IMR-90 (cell line): Measurements from ENCODE around the gene ANXA3. TPM values are rescaled to one million over a fixed set of nuclear protein-coding genes. Genes with fewer than 3 reads are reported as not detected.

Source experiments
- ATAC-seq: fragments of 200-7000 bp; cut with Tn5 transposase; 2 replicates; pipeline ENCODE4 v1.9.1; 2020; ENCODE audit warnings: low read depth, mild to moderate bottlenecking, moderate library complexity
- BruUV-seq: library from RNA; stranded (reverse); fragments of 400-500 nt; replicated peaks from 2 replicates; lab custom pipeline; 2021; lab: Mats Ljungman, UMichigan
- CTCF ChIA-PET: fragments of 300-600 bp; formaldehyde crosslinking; extraction: SDS; loops from one replicate; lab custom pipeline; 2021; ENCODE audit warnings: antibody characterized with exemption; lab: Yijun Ruan, JAX
- POLR2A ChIA-PET: fragments of 300-600 bp; sonication (Branson Sonifier 250); formaldehyde crosslinking; loops from one replicate; lab custom pipeline; 2022; ENCODE audit warnings: antibody characterized with exemption; ENCODE audit not compliant: unreplicated experiment; lab: Charles Lee
- DNase-seq: peaks from one replicate; pipeline ENCODE4 v3.0.0; 2013
- H2AFZ ChIP-seq: replicated peaks from 2 replicates; pipeline ENCODE3; 2013; ENCODE audit warnings: low read length, mild to moderate bottlenecking; ENCODE audit not compliant: poor library complexity
- H2AK5ac ChIP-seq: 2 replicates; pipeline ENCODE4 v1.6.1; 2013; ENCODE audit warnings: low read depth, low read length, inconsistent platforms
- H2AK9ac ChIP-seq: replicated peaks from 2 replicates; pipeline ENCODE3; 2013; ENCODE audit warnings: mild to moderate bottlenecking, low read depth, low read length, moderate library complexity; ENCODE audit not compliant: poor library complexity
- H2BK120ac ChIP-seq: 2 replicates; pipeline ENCODE4 v1.6.1; 2013; ENCODE audit warnings: low read depth, low read length, inconsistent platforms
- H2BK15ac ChIP-seq: 3 replicates; pipeline ENCODE4 v1.6.1; 2013; ENCODE audit warnings: low read depth, low read length, inconsistent platforms
- H2BK20ac ChIP-seq: 2 replicates; pipeline ENCODE4 v1.6.1; 2013; ENCODE audit warnings: low read depth, mild to moderate bottlenecking, inconsistent platforms, low read length, moderate library complexity
- H2BK5ac ChIP-seq: 2 replicates; pipeline ENCODE4 v1.6.1; 2013; ENCODE audit warnings: mild to moderate bottlenecking, low read depth, low read length, inconsistent platforms; ENCODE audit not compliant: poor library complexity, severe bottlenecking
- H3K14ac ChIP-seq: replicated peaks from 2 replicates; pipeline ENCODE4 v1.6.1; 2013; ENCODE audit warnings: low read depth, low read length, inconsistent platforms
- H3K18ac ChIP-seq: 2 replicates; pipeline ENCODE4 v1.6.1; 2013; ENCODE audit warnings: low read depth, low read length, control low read depth
- H3K23ac ChIP-seq: 2 replicates; pipeline ENCODE4 v1.6.1; 2013; ENCODE audit warnings: low read depth, low read length, inconsistent platforms
- H3K27ac ChIP-seq: 2 replicates; pipeline ENCODE4 v1.5.1; 2013; ENCODE audit warnings: mild to moderate bottlenecking, control low read depth, low read length; ENCODE audit not compliant: insufficient read depth
- H3K27me3 ChIP-seq: 2 replicates; pipeline ENCODE4 v1.6.1; 2013; ENCODE audit warnings: low read length; ENCODE audit not compliant: control insufficient read depth, insufficient read depth
- H3K36me3 ChIP-seq: 2 replicates; pipeline ENCODE4 v1.6.1; 2013; ENCODE audit warnings: low read length, mixed read lengths; ENCODE audit not compliant: control insufficient read depth, insufficient read depth
- H3K4ac ChIP-seq: 2 replicates; pipeline ENCODE4 v1.6.1; 2013; ENCODE audit warnings: low read depth, low read length, inconsistent platforms
- H3K4me1 ChIP-seq: 2 replicates; pipeline ENCODE4 v1.6.1; 2013; ENCODE audit warnings: low read length, mixed read lengths; ENCODE audit not compliant: control insufficient read depth, insufficient read depth
- H3K4me2 ChIP-seq: 2 replicates; pipeline ENCODE4 v1.6.1; 2013; ENCODE audit warnings: low read depth, mild to moderate bottlenecking, control low read depth, low read length, moderate library complexity
- H3K4me3 ChIP-seq: 2 replicates; pipeline ENCODE4 v1.5.1; 2013; ENCODE audit warnings: low read depth, mild to moderate bottlenecking, control low read depth, low read length, moderate library complexity; ENCODE audit not compliant: insufficient read depth
- H3K56ac ChIP-seq: 2 replicates; pipeline ENCODE4 v1.6.1; 2013; ENCODE audit warnings: low read length, inconsistent platforms; ENCODE audit not compliant: insufficient read depth; ENCODE audit errors: extremely low read depth
- H3K79me1 ChIP-seq, 2 experiments: 2 replicates each; pipeline ENCODE4 v1.6.1; 2013; ENCODE audit warnings: low read length in 2 of 2, inconsistent platforms in 1 of 2, low read depth in 1 of 2
- H3K9ac ChIP-seq: 2 replicates; pipeline ENCODE4 v1.6.1; 2013; ENCODE audit warnings: low read depth, low read length, control low read depth
- H3K9me1 ChIP-seq: 2 replicates; pipeline ENCODE4 v1.6.1; 2013; ENCODE audit warnings: low read length, inconsistent platforms; ENCODE audit not compliant: insufficient read depth
- H3K9me3 ChIP-seq: 2 replicates; pipeline ENCODE4 v1.6.1; 2013; ENCODE audit warnings: low read length; ENCODE audit not compliant: control insufficient read depth, insufficient read depth
- H4K20me1 ChIP-seq: 2 replicates; pipeline ENCODE4 v1.6.1; 2013; ENCODE audit warnings: low read length, inconsistent platforms; ENCODE audit not compliant: insufficient read depth
- H4K5ac ChIP-seq: 2 replicates; pipeline ENCODE4 v1.6.1; 2013; ENCODE audit warnings: mild to moderate bottlenecking, low read depth, low read length, control low read depth
- H4K8ac ChIP-seq, 2 experiments: 2 replicates each; pipeline ENCODE4 v1.6.1; 2013; ENCODE audit warnings: low read depth in 2 of 2, low read length in 2 of 2, control low read depth in 1 of 2, inconsistent platforms in 1 of 2
- H4K91ac ChIP-seq: 2 replicates; pipeline ENCODE4 v1.6.1; 2013; ENCODE audit warnings: low read depth, low read length, inconsistent platforms; ENCODE audit not compliant: insufficient read depth
- BHLHE40 ChIP-seq: fragments of 150-350 bp; IDR thresholded peaks from 2 replicates; pipeline ENCODE4 v1.6.1; 2016; ENCODE audit warnings: mild to moderate bottlenecking, low read depth, low read length
- CEBPB ChIP-seq: IDR thresholded peaks from 2 replicates; pipeline ENCODE4 v1.6.1; 2012; ENCODE audit warnings: low read depth, low read length, improper control_type of control experiment
- CHD1 ChIP-seq: IDR thresholded peaks from 2 replicates; pipeline ENCODE4 v1.6.1; 2012; ENCODE audit warnings: low read depth, low read length, improper control_type of control experiment
- FOS ChIP-seq: fragments of 150-350 bp; IDR thresholded peaks from 2 replicates; pipeline ENCODE4 v1.6.1; 2016; ENCODE audit warnings: low read depth, low read length
- MAFK ChIP-seq: IDR thresholded peaks from 2 replicates; pipeline ENCODE4 v1.6.1; 2012; ENCODE audit warnings: low read depth, low read length, improper control_type of control experiment
- MAZ ChIP-seq: IDR thresholded peaks from 2 replicates; pipeline ENCODE4 v1.6.1; 2012; ENCODE audit warnings: low read depth, mild to moderate bottlenecking, low read length, improper control_type of control experiment, moderate library complexity, borderline replicate concordance
- NFE2L2 ChIP-seq: fragments of 150-350 bp; IDR thresholded peaks from 2 replicates; pipeline ENCODE4 v1.6.1; 2016; ENCODE audit warnings: low read depth, mild to moderate bottlenecking, low read length
- POLR2A ChIP-seq: IDR thresholded peaks from 2 replicates; pipeline ENCODE4 v1.6.1; 2012; ENCODE audit warnings: mild to moderate bottlenecking, low read depth, low read length
- RAD21 ChIP-seq: IDR thresholded peaks from 2 replicates; pipeline ENCODE4 v1.6.1; 2012; ENCODE audit warnings: low read length, improper control_type of control experiment
- RCOR1 ChIP-seq: IDR thresholded peaks from 2 replicates; pipeline ENCODE4 v1.6.1; 2012; ENCODE audit warnings: mild to moderate bottlenecking, low read length, improper control_type of control experiment; ENCODE audit not compliant: insufficient replicate concordance
- RFX5 ChIP-seq: IDR thresholded peaks from 2 replicates; pipeline ENCODE4 v1.8.0; 2012; ENCODE audit warnings: low read depth, mild to moderate bottlenecking, low read length, moderate library complexity
- SMC3 ChIP-seq: fragments of 150-350 bp; IDR thresholded peaks from 2 replicates; pipeline ENCODE4 v1.6.1; 2016; ENCODE audit warnings: low read depth, mild to moderate bottlenecking, antibody characterized with exemption, low read length, moderate library complexity
- WGBS, 2 experiments: methylation state at CpG; one replicate each; pipeline versions ENCODE4 v1.1.5 to v1.1.7; 2013; ENCODE audit warnings: missing lambda C conversion rate in 2 of 2; ENCODE audit not compliant: insufficient read length in 1 of 2; ENCODE audit errors: extremely low coverage in 2 of 2; 5-methylcytosine and 5-hydroxymethylcytosine counted together
- dilution Hi-C: fragments of 300-500 bp; cut with HindIII; formaldehyde crosslinking; loops from one replicate; pipeline ENCODE4 v1.14.3; 2018; ENCODE audit warnings: low sequenced_read_pairs; ENCODE audit not compliant: unreplicated experiment
- in situ Hi-C: fragments of 300-500 bp; cut with MboI; formaldehyde crosslinking; loops from 3 replicates; pipeline ENCODE4 v1.14.3; 2019; ENCODE audit warnings: low sequenced_read_pairs, inconsistent platforms, mixed read lengths
- intact Hi-C: fragments of 100-400 bp; cut with micrococcal nuclease; formaldehyde crosslinking; loops from 2 replicates; pipeline ENCODE4 v1.10.0; 2022
- polyA plus RNA-seq, 3 experiments: library from polyadenylated mRNA; depleted of rRNA; stranded (reverse); fragments of >200 nt; gene quantifications; 2 replicates each; pipeline ENCODE4 v1.2.3, GENCODE V29; 2012; ENCODE audit warnings: low replicate concordance in 1 of 3
- total RNA-seq: library from RNA; depleted of rRNA; stranded (reverse); fragments of >200 nt; gene quantifications from 2 replicates; pipeline ENCODE4 v1.2.3, GENCODE V29; 2012
- TF ChIP-seq, protein P1 (sequence below): fragments of 150-350 bp; IDR thresholded peaks from 2 replicates; pipeline ENCODE4 v1.6.1; 2016; ENCODE audit warnings: low read depth, mild to moderate bottlenecking, low read length, moderate library complexity, borderline replicate concordance
- TF ChIP-seq, protein P2 (sequence below): fragments of 150-350 bp; IDR thresholded peaks from 2 replicates; pipeline ENCODE4 v1.6.1; 2017; ENCODE audit warnings: mild to moderate bottlenecking, antibody characterized with exemption, low read length, low read depth
- TF ChIP-seq, protein P3 (sequence below): conservative IDR thresholded peaks from 2 replicates; pipeline ENCODE4 v1.5.1; 2012; ENCODE audit warnings: mild to moderate bottlenecking, low read depth, low read length, improper control_type of control experiment

Gene ANXA3
- total and polyA plus RNA-seq, 2 of the 4 experiments (the other 2 are of a cell fraction), result 4.2 to 5.0 TPM

DNA sequence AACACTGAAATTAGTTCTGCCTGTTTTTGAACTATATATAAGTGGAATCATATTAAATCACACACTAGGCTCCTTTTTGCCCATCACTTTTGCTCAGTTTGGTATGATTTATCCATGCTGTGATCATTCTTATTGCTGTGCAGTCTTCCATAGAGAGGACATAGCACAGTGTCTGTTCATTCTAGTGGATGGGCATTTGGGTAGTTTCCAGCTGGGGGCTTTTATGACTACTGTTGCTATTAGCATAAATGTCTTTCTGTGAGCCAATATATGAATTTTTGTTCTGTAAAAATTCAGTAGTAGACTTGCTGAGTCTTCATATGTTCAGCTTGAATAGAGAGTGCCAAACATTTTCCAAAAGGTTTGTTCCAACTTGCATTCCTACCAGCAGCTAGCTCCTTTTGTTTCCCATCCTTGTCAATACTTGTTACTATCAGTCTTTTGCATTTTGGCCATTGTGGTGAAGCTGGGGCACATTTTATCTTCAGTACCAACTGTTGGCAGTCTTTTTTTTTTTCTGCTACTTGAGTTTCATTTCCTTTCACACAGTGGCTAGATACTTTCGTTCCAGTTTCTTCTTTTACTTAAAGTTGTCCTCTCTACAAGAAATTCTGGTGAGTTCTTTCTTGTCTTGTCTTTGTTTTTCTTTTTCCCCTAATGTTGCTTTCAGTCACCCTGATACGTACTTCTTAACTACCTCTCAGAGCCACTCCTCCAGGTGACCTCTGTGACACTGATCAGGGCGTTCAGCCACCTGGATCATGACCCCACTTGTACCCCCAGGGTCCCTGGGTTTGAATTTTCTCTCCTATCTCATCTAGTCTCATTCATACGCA lies 87.0 kb downstream of the ANXA3 start:
- Histone ChIP-seq H3K36me3 (no peaks in the 10 kb centered on the region), H4K91ac (no peak overlapping the region), H3K56ac (no peak overlapping the region), H3K18ac (no peak overlapping the region), H4K5ac (no peak overlapping the region), H3K14ac (no peak overlapping the region), H3K23ac (no peak overlapping the region), H2BK20ac (no peak overlapping the region), H2BK15ac (no peak overlapping the region), H3K9me1 (peaks cover 7% of the 10 kb centered on the region; the same call in 1 of the 2 replicates), H2AK9ac (no peak overlapping the region), H3K4me1 (no peaks in the 10 kb centered on the region), H3K79me1 (peaks cover 0 to 8% of the 10 kb centered on the region in 2 experiments; a peak in 1 of 4 replicates), H2AK5ac (no peak overlapping the region), H3K9me3 (no peaks in the 10 kb centered on the region), H4K20me1 (no peaks in the 10 kb centered on the region), H2BK120ac (no peak overlapping the region), H3K27me3 (no peaks in the 10 kb centered on the region; the same call in 1 of the 2 replicates), H2BK5ac (no peak overlapping the region), H3K4ac (no peak overlapping the region), H3K9ac (no peak overlapping the region), H4K8ac (no peak overlapping the region), H2AFZ (no peak overlapping the region), H3K4me2 (no peak overlapping the region), H3K27ac (no peak overlapping the region), H3K4me3 (no peak overlapping the region)
- dilution Hi-C loops (no loop called here), intact Hi-C loops (no loop called here), in situ Hi-C loops (no loop called here)
- POLR2A ChIA-PET, result no interaction called here
- ATAC-seq (no peak), DNase-seq (no peak)
- CTCF ChIA-PET, result no interaction called here
- no TSS peak for BruUV-seq
- WGBS, 2 experiments, result 71% methylated on average over 1 of the region's 4 CpGs; no CpG with 5 or more reads in 1 of the 2 experiments
- no peak for TF ChIP-seq CEBPB
- TF ChIP-seq SMC3, result no peak
- TF ChIP-seq, protein P1, sequence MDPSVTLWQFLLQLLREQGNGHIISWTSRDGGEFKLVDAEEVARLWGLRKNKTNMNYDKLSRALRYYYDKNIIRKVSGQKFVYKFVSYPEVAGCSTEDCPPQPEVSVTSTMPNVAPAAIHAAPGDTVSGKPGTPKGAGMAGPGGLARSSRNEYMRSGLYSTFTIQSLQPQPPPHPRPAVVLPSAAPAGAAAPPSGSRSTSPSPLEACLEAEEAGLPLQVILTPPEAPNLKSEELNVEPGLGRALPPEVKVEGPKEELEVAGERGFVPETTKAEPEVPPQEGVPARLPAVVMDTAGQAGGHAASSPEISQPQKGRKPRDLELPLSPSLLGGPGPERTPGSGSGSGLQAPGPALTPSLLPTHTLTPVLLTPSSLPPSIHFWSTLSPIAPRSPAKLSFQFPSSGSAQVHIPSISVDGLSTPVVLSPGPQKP, result no peak
- TF ChIP-seq MAFK, result no peak
- TF ChIP-seq NFE2L2, result no peak
- TF ChIP-seq MAZ, result no peak
- TF ChIP-seq BHLHE40, result no peak
- TF ChIP-seq, protein P2, sequence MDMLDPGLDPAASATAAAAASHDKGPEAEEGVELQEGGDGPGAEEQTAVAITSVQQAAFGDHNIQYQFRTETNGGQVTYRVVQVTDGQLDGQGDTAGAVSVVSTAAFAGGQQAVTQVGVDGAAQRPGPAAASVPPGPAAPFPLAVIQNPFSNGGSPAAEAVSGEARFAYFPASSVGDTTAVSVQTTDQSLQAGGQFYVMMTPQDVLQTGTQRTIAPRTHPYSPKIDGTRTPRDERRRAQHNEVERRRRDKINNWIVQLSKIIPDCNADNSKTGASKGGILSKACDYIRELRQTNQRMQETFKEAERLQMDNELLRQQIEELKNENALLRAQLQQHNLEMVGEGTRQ, result no peak
- no peak for TF ChIP-seq RCOR1
- TF ChIP-seq, protein P3, sequence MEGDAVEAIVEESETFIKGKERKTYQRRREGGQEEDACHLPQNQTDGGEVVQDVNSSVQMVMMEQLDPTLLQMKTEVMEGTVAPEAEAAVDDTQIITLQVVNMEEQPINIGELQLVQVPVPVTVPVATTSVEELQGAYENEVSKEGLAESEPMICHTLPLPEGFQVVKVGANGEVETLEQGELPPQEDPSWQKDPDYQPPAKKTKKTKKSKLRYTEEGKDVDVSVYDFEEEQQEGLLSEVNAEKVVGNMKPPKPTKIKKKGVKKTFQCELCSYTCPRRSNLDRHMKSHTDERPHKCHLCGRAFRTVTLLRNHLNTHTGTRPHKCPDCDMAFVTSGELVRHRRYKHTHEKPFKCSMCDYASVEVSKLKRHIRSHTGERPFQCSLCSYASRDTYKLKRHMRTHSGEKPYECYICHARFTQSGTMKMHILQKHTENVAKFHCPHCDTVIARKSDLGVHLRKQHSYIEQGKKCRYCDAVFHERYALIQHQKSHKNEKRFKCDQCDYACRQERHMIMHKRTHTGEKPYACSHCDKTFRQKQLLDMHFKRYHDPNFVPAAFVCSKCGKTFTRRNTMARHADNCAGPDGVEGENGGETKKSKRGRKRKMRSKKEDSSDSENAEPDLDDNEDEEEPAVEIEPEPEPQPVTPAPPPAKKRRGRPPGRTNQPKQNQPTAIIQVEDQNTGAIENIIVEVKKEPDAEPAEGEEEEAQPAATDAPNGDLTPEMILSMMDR, result no peak
- TF ChIP-seq CHD1, result no peak
- no peak for TF ChIP-seq RAD21
- no peak for TF ChIP-seq POLR2A
- no peak for TF ChIP-seq RFX5
- TF ChIP-seq FOS, result no peak
